ENCODE results near the gene DDX41. TPM values are rescaled to one million over a fixed set of nuclear protein-coding genes. Genes with fewer than 3 reads are reported as not detected.

The DDX41 gene
- total and polyA plus RNA-seq, 2 donors (not counting 3 experiments of a cell fraction or from before 2014, with no cell fraction given): 103 to 118 TPM

GRCh38 chr5:177523711-177524538, 7.2 kb upstream of the DDX41 start:
- dilution Hi-C loops (cut with MboI; ENCODE audit: extremely low pct_ligation_motif_present, low sequenced_read_pairs): no loop called here
- intact Hi-C loops (cut with micrococcal nuclease): no loop called here
- FAIRE-seq: no peak

GRCh38 chr5:177520916-177521513, 4.3 kb upstream of the DDX41 start:
- dilution Hi-C loops (cut with MboI; ENCODE audit: extremely low pct_ligation_motif_present, low sequenced_read_pairs): no loop called here
- Histone ChIP-seq H4K20me1 (replicated peaks; ENCODE audit: control insufficient read depth, extremely low read depth, insufficient read depth, low read length) (no peaks in the 10 kb centered on the region), H3K4me3 (replicated peaks in 1 of 3; ENCODE audit: insufficient read depth in 1 of 3, low read depth in 1 of 3, low read length in 3 of 3) (no peak overlapping the region), H3K36me3 (ENCODE audit: control insufficient read depth in 2 of 2, extremely low read depth in 1 of 2, insufficient read depth in 2 of 2, low read length in 2 of 2) (peaks cover 6 to 39% of the 10 kb centered on the region in 2 experiments), H3K27me3 (ENCODE audit: control insufficient read depth in 2 of 2, insufficient read depth in 2 of 2, low read length in 2 of 2) (no peaks in the 10 kb centered on the region), H3K9me1 (replicated peaks; ENCODE audit: control insufficient read depth, extremely low read depth, insufficient read depth, low read length) (no peaks in the 10 kb centered on the region), H2AFZ (ENCODE audit: low read depth, low read length) (no peak overlapping the region), H3K79me2 (ENCODE audit: control insufficient read depth, insufficient read depth, low read length) (peaks cover 4% of the 10 kb centered on the region), H3K4me1 (ENCODE audit: control insufficient read depth, extremely low read depth, insufficient read depth, low read length) (peaks cover 4% of the 10 kb centered on the region), H3K27ac (ENCODE audit: insufficient read depth, low read depth, low read length) (no peak overlapping the region), H3K9me3 (replicated peaks; ENCODE audit: control insufficient read depth, insufficient read depth, low read length) (no peaks in the 10 kb centered on the region), H3K4me2 (ENCODE audit: insufficient read depth, low read length) (no peak overlapping the region), H3K9ac (replicated peaks; ENCODE audit: extremely low read depth, insufficient read depth, low read length) (no peak overlapping the region)
- ChIA-PET CTCF (no interaction called here), POLR2A (no interaction called here)
- no peak for FAIRE-seq
- DNase-seq (ENCODE audit: low read depth, low spot score): no peak
- TF ChIP-seq GATA2 (IDR thresholded peaks at IDR 0.05; ENCODE audit: insufficient read depth, insufficient read length, low read depth, low read length) (no peak), EZH2 (IDR thresholded peaks at IDR 0.05; ENCODE audit: borderline replicate concordance, low read depth, low read length, severe bottlenecking) (no peak), JUN (IDR thresholded peaks at IDR 0.05; ENCODE audit: borderline replicate concordance, insufficient read depth, insufficient read length, low read depth) (no peak), MYC (IDR thresholded peaks at IDR 0.05; ENCODE audit: low read depth, low read length) (no peak), CTCF (IDR thresholded peaks at IDR 0.05; ENCODE audit: extremely low read depth in 1 of 2, insufficient read depth in 1 of 2, low read depth in 1 of 2, low read length in 2 of 2) (no peak), POLR2AphosphoS5 (IDR thresholded peaks at IDR 0.05; ENCODE audit: insufficient read depth, low read depth, low read length) (no peak), MAX (IDR thresholded peaks at IDR 0.05; ENCODE audit: insufficient read depth, insufficient read length) (no peak), FOS (IDR thresholded peaks at IDR 0.05; ENCODE audit: borderline replicate concordance, insufficient read depth, low read length) (no peak), POLR2A (IDR thresholded peaks at IDR 0.05; ENCODE audit: low read depth, low read length) (no peak)
- intact Hi-C loops (cut with micrococcal nuclease): no loop called here
- no TSS peak for BruUV-seq (replicated peaks)

More at GRCh38 chr5:177523711-177524538, 7.2 kb upstream of the DDX41 start:
- no peak for DNase-seq (ENCODE audit: low read depth, low spot score)
- Histone ChIP-seq H3K9me3 (replicated peaks; ENCODE audit: control insufficient read depth, insufficient read depth, low read length) (no peaks in the 10 kb centered on the region), H3K4me1 (ENCODE audit: control insufficient read depth, extremely low read depth, insufficient read depth, low read length) (peaks cover under 1% of the 10 kb centered on the region), H4K20me1 (replicated peaks; ENCODE audit: control insufficient read depth, extremely low read depth, insufficient read depth, low read length) (no peaks in the 10 kb centered on the region), H3K27me3 (ENCODE audit: control insufficient read depth in 2 of 2, insufficient read depth in 2 of 2, low read length in 2 of 2) (no peaks in the 10 kb centered on the region), H3K36me3 (ENCODE audit: control insufficient read depth in 2 of 2, extremely low read depth in 1 of 2, insufficient read depth in 2 of 2, low read length in 2 of 2) (peaks cover 6 to 58% of the 10 kb centered on the region in 2 experiments), H3K79me2 (ENCODE audit: control insufficient read depth, insufficient read depth, low read length) (no peaks in the 10 kb centered on the region), H3K4me2 (ENCODE audit: insufficient read depth, low read length) (no peak overlapping the region), H3K9me1 (replicated peaks; ENCODE audit: control insufficient read depth, extremely low read depth, insufficient read depth, low read length) (no peaks in the 10 kb centered on the region), H3K4me3 (replicated peaks in 1 of 3; ENCODE audit: insufficient read depth in 1 of 3, low read depth in 1 of 3, low read length in 3 of 3) (no peak overlapping the region), H2AFZ (ENCODE audit: low read depth, low read length) (no peak overlapping the region), H3K9ac (replicated peaks; ENCODE audit: extremely low read depth, insufficient read depth, low read length) (no peak overlapping the region), H3K27ac (ENCODE audit: insufficient read depth, low read depth, low read length) (no peak overlapping the region)
- BruUV-seq (replicated peaks): no TSS peak
- no peak for TF ChIP-seq POLR2A (IDR thresholded peaks at IDR 0.05; ENCODE audit: low read depth, low read length)
- ChIA-PET CTCF (interaction anchor here (0.7 to 1.2 kb wide), 2 partner anchors 10 to 23 kb away, joined by 3 to 4 read pairs; no protein-coding TSS in a partner anchor), POLR2A (no interaction called here)

Measured in endothelial cell of umbilical vein (primary cell).